Astrocyte (in vitro differentiated cells and primary cell): Measurements from ENCODE around the gene GRK3. TPM values are rescaled to one million over a fixed set of nuclear protein-coding genes. Genes with fewer than 3 reads are reported as not detected.
"Not testable (repeated sequence)": the region's sequence is repeated elsewhere in the genome, so short reads cannot be mapped to it uniquely, and the experiment has no call there.

Source experiments
- DNase-seq: peaks from one replicate; pipeline ENCODE4 v3.0.0-alpha.2; 2010; ENCODE audit warnings: low read depth
- FAIRE-seq: peaks from 2 replicates; lab custom pipeline; 2011; peaks lifted over from hg19 to GRCh38; lab: Jason Lieb, UNC
- H2AFZ ChIP-seq: 2 replicates; pipeline ENCODE4 v1.6.0; 2012; ENCODE audit warnings: low read depth, low read length, inconsistent platforms
- H3K27ac ChIP-seq: 2 replicates; pipeline ENCODE4 v1.5.1; 2011; ENCODE audit warnings: low read depth, low read length, inconsistent platforms
- H3K27me3 ChIP-seq: 2 replicates; pipeline ENCODE4 v1.6.0; 2011; ENCODE audit warnings: low read length, inconsistent platforms; ENCODE audit not compliant: insufficient read depth
- H3K36me3 ChIP-seq: 2 replicates; pipeline ENCODE4 v1.5.1; 2011; ENCODE audit warnings: low read length, inconsistent platforms; ENCODE audit not compliant: insufficient read depth
- H3K4me1 ChIP-seq: 2 replicates; pipeline ENCODE4 v1.5.1; 2011; ENCODE audit warnings: low read length, inconsistent platforms; ENCODE audit not compliant: insufficient read depth
- H3K4me2 ChIP-seq: 2 replicates; pipeline ENCODE4 v1.6.0; 2012; ENCODE audit warnings: low read length, inconsistent platforms
- H3K4me3 ChIP-seq: 2 replicates; pipeline ENCODE4 v1.5.1; 2011; ENCODE audit warnings: low read depth, mild to moderate bottlenecking, low read length, inconsistent platforms; ENCODE audit not compliant: insufficient read depth
- H3K79me2 ChIP-seq: 2 replicates; pipeline ENCODE4 v1.6.0; 2012; ENCODE audit warnings: mild to moderate bottlenecking, low read length, inconsistent platforms; ENCODE audit not compliant: insufficient read depth
- H3K9ac ChIP-seq: 2 replicates; pipeline ENCODE4 v1.6.0; 2012; ENCODE audit warnings: mild to moderate bottlenecking, low read length, inconsistent platforms
- H3K9me3 ChIP-seq: 2 replicates; pipeline ENCODE4 v1.5.1; 2012; ENCODE audit warnings: low read depth, mild to moderate bottlenecking, low read length, inconsistent platforms; ENCODE audit not compliant: insufficient read depth
- H4K20me1 ChIP-seq: 2 replicates; pipeline ENCODE4 v1.6.0; 2012; ENCODE audit warnings: low read length, inconsistent platforms; ENCODE audit not compliant: insufficient read depth
- H3K27ac Mint-ChIP-seq: one replicate; pipeline ENCODE4 v1.8.0; 2021; ENCODE audit warnings: mild to moderate bottlenecking, mixed read lengths; ENCODE audit not compliant: unreplicated experiment
- H3K27me3 Mint-ChIP-seq: one replicate; pipeline ENCODE4 v1.8.0; 2021; ENCODE audit warnings: low read depth, mixed read lengths; ENCODE audit not compliant: unreplicated experiment
- H3K36me3 Mint-ChIP-seq: one replicate; pipeline ENCODE4 v1.8.0; 2021; ENCODE audit warnings: low read depth, mixed read lengths; ENCODE audit not compliant: unreplicated experiment
- H3K4me1 Mint-ChIP-seq: one replicate; pipeline ENCODE4 v1.8.0; 2021; ENCODE audit warnings: low read depth, mixed read lengths; ENCODE audit not compliant: unreplicated experiment
- H3K4me3 Mint-ChIP-seq: one replicate; pipeline ENCODE4 v1.8.0; 2021; ENCODE audit warnings: mild to moderate bottlenecking, moderate library complexity, mixed read lengths; ENCODE audit not compliant: unreplicated experiment
- H3K9me3 Mint-ChIP-seq: one replicate; pipeline ENCODE4 v1.8.0; 2021; ENCODE audit warnings: mild to moderate bottlenecking, mixed read lengths; ENCODE audit not compliant: unreplicated experiment
- CTCF ChIP-seq: IDR thresholded peaks from 2 replicates; pipeline ENCODE4 v1.5.1; 2011; ENCODE audit warnings: low read depth, mild to moderate bottlenecking, inconsistent platforms, low read length, moderate library complexity; ENCODE audit not compliant: insufficient read depth
- EZH2 ChIP-seq: IDR thresholded peaks from 2 replicates; pipeline ENCODE4 v1.6.1; 2012; ENCODE audit warnings: mild to moderate bottlenecking, low read length, inconsistent platforms; ENCODE audit not compliant: insufficient read depth
- total RNA-seq: library from RNA; stranded (reverse); gene quantifications from 2 replicates; pipeline ENCODE4 v1.2.1, GENCODE V29; 2021

The GRK3 gene
- total RNA-seq, 1 donor from 2014 or later, result 7.2 TPM

- no peak overlapping the region for H2AFZ ChIP-seq
- no peaks in the 10 kb centered on the region for H3K9me3 ChIP-seq
- Mint-ChIP-seq H3K27ac (no peak overlapping the region), H3K36me3 (no peaks in the 10 kb centered on the region), H3K4me3 (no peak overlapping the region), H3K9me3 (no peaks in the 10 kb centered on the region), H3K27me3 (peaks cover 4% of the 10 kb centered on the region), H3K4me1 (peaks cover 1% of the 10 kb centered on the region)
- H4K20me1 ChIP-seq, result peaks cover 4% of the 10 kb centered on the region
- peaks cover 3% of the 10 kb centered on the region for H3K4me1 ChIP-seq
- no peaks in the 10 kb centered on the region for H3K36me3 ChIP-seq
- H3K9ac ChIP-seq, result no peak overlapping the region
- H3K79me2 ChIP-seq, result no peaks in the 10 kb centered on the region
- TF ChIP-seq CTCF, result no peak
- TF ChIP-seq EZH2, result no peak
- no peak overlapping the region for H3K4me3 ChIP-seq
- DNase-seq (no peak), FAIRE-seq (no peak)
- no peak overlapping the region for H3K27ac ChIP-seq
- no peak overlapping the region for H3K4me2 ChIP-seq
- H3K27me3 ChIP-seq, result peaks cover 19% of the 10 kb centered on the region
Measured at GRCh38 chr22:25567251-25567675, 2.8 kb downstream of the GRK3 start.

DNA sequence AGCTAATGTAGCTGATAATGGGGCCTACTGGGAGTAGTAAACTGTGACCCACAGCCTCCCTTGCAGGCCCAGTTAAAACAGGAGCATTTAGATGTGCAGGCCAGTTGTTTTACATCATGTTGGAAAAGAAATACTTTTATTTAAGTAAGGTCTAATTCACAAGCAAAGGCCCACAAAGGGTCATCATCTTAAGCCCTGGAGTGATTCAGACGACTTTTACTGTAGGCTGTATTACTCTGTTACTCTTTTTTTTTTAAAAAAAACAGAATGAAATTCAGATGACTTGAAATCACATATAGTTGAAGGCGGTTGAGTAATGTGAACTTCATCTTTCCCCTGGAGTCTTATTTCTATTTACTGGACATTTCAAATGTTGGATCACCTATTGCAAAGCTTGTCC, 3.6 kb downstream of the GRK3 start:
- not testable (repeated sequence) for H3K36me3 ChIP-seq, H3K9me3 ChIP-seq, DNase-seq, H3K27ac Mint-ChIP-seq, H3K4me1 Mint-ChIP-seq, H3K4me2 ChIP-seq, H3K36me3 Mint-ChIP-seq, H3K4me3 Mint-ChIP-seq, H3K79me2 ChIP-seq, H3K9ac ChIP-seq, H2AFZ ChIP-seq, H3K4me1 ChIP-seq, FAIRE-seq, H3K27ac ChIP-seq, H3K9me3 Mint-ChIP-seq, H3K4me3 ChIP-seq, H3K27me3 Mint-ChIP-seq, H4K20me1 ChIP-seq
- H3K27me3 ChIP-seq, result peaks cover 19% of the 10 kb centered on the region

DNA sequence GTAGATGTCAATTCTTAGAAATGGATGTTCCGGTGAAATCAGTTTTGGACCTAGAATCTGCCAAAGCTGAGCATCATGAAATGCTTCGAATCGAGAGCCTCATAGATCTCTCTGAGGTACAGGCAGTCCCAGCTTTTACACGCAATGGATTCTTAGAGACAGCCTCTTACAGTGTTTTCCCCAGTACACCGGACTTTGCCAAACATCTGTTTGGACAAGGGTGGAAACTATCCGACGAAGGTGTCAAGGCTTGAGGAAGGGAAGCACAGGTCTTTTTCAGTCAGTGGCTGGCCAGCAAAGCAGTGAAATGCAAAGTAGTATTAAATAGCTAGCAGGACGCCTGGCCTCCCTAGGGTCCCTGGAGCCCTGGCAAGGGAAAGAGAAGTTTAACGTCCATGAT, 4.9 kb downstream of the GRK3 start:
- DNase-seq (no peak), FAIRE-seq (no peak)
- Histone ChIP-seq H3K4me3 (no peak overlapping the region), H3K79me2 (no peaks in the 10 kb centered on the region), H2AFZ (no peak overlapping the region), H3K27ac (no peak overlapping the region), H3K4me1 (peaks cover 3% of the 10 kb centered on the region), H3K36me3 (no peaks in the 10 kb centered on the region), H3K27me3 (peaks cover 19% of the 10 kb centered on the region), H4K20me1 (peaks cover 4% of the 10 kb centered on the region), H3K4me2 (no peak overlapping the region), H3K9me3 (no peaks in the 10 kb centered on the region), H3K9ac (no peak overlapping the region)
- Mint-ChIP-seq H3K36me3 (no peaks in the 10 kb centered on the region), H3K27me3 (peaks cover 4% of the 10 kb centered on the region), H3K27ac (no peak overlapping the region), H3K4me1 (peaks cover 1% of the 10 kb centered on the region), H3K9me3 (no peaks in the 10 kb centered on the region), H3K4me3 (no peak overlapping the region)
- TF ChIP-seq EZH2 (no peak), CTCF (no peak)
